GM21737 (cell line): ENCODE results near the gene NPY4R2.
"Not testable (repeated sequence)": the region's sequence is repeated elsewhere in the genome, so short reads cannot be mapped to it uniquely, and the experiment has no call there.

Experiments used
- ATAC-seq: cut with Tn5 transposase; IDR thresholded peaks from one replicate; pipeline ENCODE4 v1.9.1; 2021; ENCODE audit warnings: mild to moderate bottlenecking, moderate library complexity; ENCODE audit not compliant: unreplicated experiment

Gene NPY4R2

GRCh38 chr10:47932824-47933223 is 14.4 kb downstream of the NPY4R2 start:
- not testable (repeated sequence) for ATAC-seq

GRCh38 chr10:47933462-47933861 is 15.0 kb downstream of the NPY4R2 start:
- not testable (repeated sequence) for ATAC-seq

- not testable (repeated sequence) for ATAC-seq
Measured at GRCh38 chr10:47936772-47937228, 18.3 kb downstream of the NPY4R2 start.

DNA sequence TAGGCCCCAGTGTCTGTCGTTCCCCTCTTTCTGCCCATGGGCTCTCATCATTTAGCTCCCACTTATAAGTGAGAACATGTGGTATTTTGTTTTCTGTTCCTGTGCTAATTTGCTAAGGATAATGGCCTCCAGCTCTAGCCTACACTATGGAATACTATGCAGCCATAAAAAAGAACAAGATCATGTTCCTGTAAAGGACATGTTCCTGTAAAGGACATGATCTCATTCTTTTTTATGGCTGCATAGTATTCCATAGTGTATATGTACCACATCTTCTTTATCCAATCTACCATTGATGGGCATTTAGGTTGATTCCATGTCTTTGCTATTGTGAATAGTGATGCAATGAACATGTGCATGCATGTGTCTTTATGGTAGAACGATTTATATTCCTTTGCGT is 19.2 kb downstream of the NPY4R2 start:
- not testable (repeated sequence) for ATAC-seq

GRCh38 chr10:47940821-47941220 is 22.4 kb downstream of the NPY4R2 start:
- ATAC-seq: not testable (repeated sequence)

DNA sequence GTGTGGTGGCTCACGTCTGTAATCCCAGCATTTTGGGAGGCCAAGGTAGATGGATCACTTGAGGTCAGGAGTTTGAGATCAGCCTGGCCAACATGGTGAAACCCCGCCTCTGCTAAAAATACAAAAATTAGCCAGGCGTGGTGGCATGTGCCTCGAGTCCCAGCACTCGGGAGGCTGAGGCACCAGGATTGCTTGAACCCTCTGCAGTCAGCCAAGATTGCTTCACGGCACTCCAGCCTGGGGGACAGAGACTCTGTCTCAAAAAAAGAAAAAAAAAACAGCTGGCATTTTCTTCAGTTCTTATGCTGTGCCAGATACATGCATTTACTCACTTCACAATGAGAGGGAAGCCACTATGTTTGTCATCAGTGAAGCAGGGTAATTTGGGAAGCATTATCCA is 22.9 kb downstream of the NPY4R2 start:
- not testable (repeated sequence) for ATAC-seq

DNA sequence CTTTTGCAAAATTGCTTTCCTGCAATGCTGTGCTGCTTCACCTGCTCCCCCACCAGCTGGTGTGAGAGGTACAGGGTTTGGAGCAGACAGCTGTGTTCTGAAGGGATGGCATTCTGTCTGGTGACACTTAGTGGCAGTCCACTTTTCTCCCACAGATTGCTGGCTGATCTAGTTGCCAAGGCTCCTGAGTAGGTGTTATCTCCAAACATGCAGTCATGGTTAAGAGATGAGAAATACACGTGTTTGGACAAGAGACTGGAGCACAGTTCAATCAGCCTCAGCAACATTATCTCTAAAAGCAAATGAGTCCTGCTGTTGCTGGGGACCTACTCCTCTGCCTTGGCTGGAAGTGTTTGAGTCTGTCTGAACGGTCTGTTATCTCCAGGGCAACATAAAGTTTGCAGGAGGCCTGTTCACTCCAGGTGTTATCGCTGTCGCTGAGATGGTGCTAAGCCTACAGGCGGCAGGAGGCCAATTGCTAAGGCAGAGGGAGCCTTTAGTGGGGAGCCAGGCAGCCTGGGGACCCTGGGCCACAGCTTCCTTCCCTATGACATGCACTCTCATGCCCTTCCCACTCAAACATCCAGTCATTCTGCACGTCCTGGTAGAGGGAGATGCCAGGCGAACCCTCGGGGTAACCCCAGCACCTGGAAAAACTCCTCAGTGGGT is 24.0 kb downstream of the NPY4R2 start:
- not testable (repeated sequence) for ATAC-seq

GRCh38 chr10:47943328-47943727 is 24.9 kb downstream of the NPY4R2 start:
- not testable (repeated sequence) for ATAC-seq

- not testable (repeated sequence) for ATAC-seq
Measured at GRCh38 chr10:47947424-47947823, 29.0 kb downstream of the NPY4R2 start.

- ATAC-seq: not testable (repeated sequence)
Measured at GRCh38 chr10:47957158-47957557, 38.7 kb downstream of the NPY4R2 start.

DNA sequence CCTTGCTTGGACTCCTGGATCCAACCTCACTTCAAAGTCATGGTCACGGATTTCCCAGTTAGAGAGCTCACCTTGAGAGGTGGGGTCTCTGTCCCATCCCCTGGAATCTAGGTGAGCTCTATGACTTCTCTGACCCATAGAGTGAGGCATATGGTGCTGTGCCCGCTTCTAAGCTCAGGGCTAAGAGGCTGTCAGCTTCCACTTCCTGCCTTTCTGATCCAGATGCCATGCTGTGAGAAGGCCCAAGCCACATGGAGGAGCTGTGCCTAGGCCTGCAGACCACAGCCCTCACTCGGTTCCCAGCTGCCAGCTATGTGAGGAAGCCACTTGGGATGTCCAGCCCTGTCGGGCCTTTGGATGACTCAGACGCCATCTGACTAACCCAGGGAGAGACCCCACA is 41.2 kb downstream of the NPY4R2 start:
- ATAC-seq: not testable (repeated sequence)

DNA sequence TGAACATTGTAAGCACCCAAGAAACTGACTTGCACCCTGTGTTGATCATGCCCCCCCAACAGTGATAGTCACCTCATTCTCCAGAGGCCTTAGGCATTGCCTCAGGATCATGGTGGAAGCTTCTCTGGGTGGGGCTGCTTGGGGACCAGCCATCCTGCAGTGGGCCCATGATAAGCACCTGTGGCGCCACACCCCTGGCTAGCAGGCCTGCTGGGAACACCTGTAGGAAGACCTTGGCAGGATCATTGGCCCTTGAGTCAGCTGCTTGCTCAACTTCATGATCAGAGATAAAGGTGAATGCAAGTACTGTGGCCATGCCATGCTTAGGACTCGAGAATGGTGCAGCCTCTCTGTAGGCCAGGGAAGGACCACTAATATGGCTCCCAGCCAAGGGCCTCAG is 42.2 kb downstream of the NPY4R2 start:
- ATAC-seq: not testable (repeated sequence)

GRCh38 chr10:47962785-47963184 is 44.3 kb downstream of the NPY4R2 start:
- ATAC-seq: not testable (repeated sequence)

DNA sequence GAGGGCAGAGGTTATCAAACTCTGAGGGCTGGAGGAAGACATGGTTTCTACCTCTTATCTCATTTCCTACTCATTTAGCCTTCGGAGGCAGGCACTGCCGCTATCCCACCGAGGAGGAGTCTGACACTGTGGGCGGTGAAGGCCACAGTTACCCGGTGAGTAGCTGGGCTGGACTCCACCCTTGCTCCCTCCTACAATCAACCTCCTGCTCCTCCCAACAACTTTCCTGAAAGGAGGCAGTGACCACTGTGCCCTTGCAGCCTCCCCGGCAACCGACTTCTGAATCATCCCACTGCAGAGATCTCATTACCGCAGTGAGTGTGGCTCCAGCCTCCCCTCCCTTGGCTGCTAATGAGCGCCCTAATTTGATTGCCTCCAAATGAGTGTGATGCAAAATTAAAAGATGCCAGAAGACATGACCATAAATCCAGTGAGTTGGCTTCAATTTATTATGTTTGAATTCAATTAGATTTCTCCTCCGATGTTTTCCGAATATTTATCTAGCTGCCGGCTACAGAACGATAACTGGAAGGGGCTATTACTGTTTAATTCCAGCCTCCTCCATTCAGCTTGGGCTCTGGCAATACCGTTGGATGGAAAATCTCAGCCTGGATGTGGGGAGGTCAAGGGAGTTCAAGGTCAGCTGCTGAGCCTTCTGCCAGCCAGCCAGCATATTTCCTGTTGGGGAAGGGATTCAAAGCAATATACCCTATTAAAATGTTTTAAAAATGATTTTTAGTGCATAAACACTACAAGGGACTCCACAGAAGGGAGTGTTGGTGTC is 46.0 kb downstream of the NPY4R2 start:
- not testable (repeated sequence) for ATAC-seq

GRCh38 chr10:47968988-47969387 is 50.5 kb downstream of the NPY4R2 start:
- not testable (repeated sequence) for ATAC-seq

DNA sequence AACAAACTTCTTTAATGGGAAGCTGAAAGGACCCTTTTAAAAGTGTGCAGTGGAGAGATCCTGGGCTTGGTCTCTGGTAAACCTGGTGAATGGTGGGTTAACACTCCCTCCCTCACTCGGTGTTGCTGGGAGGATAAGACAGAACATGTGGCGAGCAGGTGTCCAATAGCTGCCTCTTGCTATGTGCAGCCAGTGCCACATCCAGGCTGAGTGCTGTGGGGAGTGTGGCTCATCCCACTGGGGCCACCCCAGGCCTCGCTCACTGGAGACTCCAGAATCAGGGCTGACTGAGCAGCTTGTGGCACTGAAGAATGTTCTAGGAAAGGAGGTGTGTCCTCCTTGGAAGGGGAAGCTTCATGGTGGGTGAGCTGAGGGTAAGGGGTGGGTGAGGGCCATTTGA is 51.6 kb downstream of the NPY4R2 start:
- ATAC-seq: not testable (repeated sequence)

GRCh38 chr10:47971598-47971997 is 53.1 kb downstream of the NPY4R2 start:
- not testable (repeated sequence) for ATAC-seq

GRCh38 chr10:47972077-47972476 is 53.6 kb downstream of the NPY4R2 start:
- ATAC-seq: not testable (repeated sequence)
